Breast epithelium (tissue), 3 donors: Measurements from ENCODE around the gene PGGHG.

ENCODE experiments used
- CTCF ChIP-seq, 3 donors: fragments of 450-650 bp; IDR thresholded peaks; one replicate each; pipeline ENCODE4 v1.5.1; 2016 to 2017; ENCODE audit warnings: antibody characterized with exemption in 3 of 3, mild to moderate bottlenecking in 3 of 3, moderate library complexity in 3 of 3
- POLR2A ChIP-seq: fragments of 450-650 bp; IDR thresholded peaks from one replicate; pipeline ENCODE4 v1.6.1; 2016; ENCODE audit warnings: antibody characterized with exemption, mild to moderate bottlenecking, moderate library complexity
- POLR2AphosphoS5 ChIP-seq, 3 donors: sonication (generic); formaldehyde crosslinking; IDR thresholded peaks; one replicate each; pipeline ENCODE4 v1.6.1; 2017; ENCODE audit warnings: antibody characterized with exemption in 3 of 3

- TF ChIP-seq POLR2A (no peak), CTCF (IDR thresholded peaks at IDR 0.05) (no peak), POLR2AphosphoS5 (IDR thresholded peaks at IDR 0.05) (no peak)
Observed at GRCh38 chr11:315051-315481, 26.1 kb downstream of the PGGHG start.
